Activated CD4-positive, alpha-beta T cell treated with anti-CD3 and anti-CD28 coated beads for 36 hours (primary cell): Measurements from ENCODE around the gene KLC4. TPM values are rescaled to one million over a fixed set of nuclear protein-coding genes. Genes with fewer than 3 reads are reported as not detected.

Source experiments
- ATAC-seq: fragments of 200-7000 bp; cut with Tn5 transposase; one replicate; pipeline ENCODE4 v1.10.0; 2021; ENCODE audit warnings: mild to moderate bottlenecking, moderate library complexity
- CTCF ChIA-PET: fragments of 350-600 bp; sonication (Branson Sonifier 250); formaldehyde crosslinking; loops from one replicate; lab custom pipeline; 2021; ENCODE audit warnings: antibody characterized with exemption; lab: Charles Lee
- POLR2A ChIA-PET: fragments of 350-600 bp; sonication (Branson Sonifier 250); formaldehyde crosslinking; loops from one replicate; lab custom pipeline; 2021; ENCODE audit warnings: antibody characterized with exemption, inconsistent platforms; lab: Charles Lee
- DNase-seq: peaks from one replicate; pipeline ENCODE4 v3.0.0-alpha.2; 2020
- H3K27ac Mint-ChIP-seq: one replicate; pipeline ENCODE4 v1.8.0; 2021; ENCODE audit warnings: mixed read lengths
- H3K27me3 Mint-ChIP-seq: one replicate; pipeline ENCODE4 v1.8.0; 2021; ENCODE audit warnings: mixed read lengths
- H3K36me3 Mint-ChIP-seq: one replicate; pipeline ENCODE4 v1.8.0; 2021; ENCODE audit warnings: low read depth, mixed read lengths
- H3K4me1 Mint-ChIP-seq: one replicate; pipeline ENCODE4 v1.8.0; 2021; ENCODE audit warnings: mixed read lengths
- H3K4me3 Mint-ChIP-seq: one replicate; pipeline ENCODE4 v1.8.0; 2021; ENCODE audit warnings: mild to moderate bottlenecking, moderate library complexity, mixed read lengths
- H3K9me3 Mint-ChIP-seq: one replicate; pipeline ENCODE4 v1.8.0; 2021; ENCODE audit warnings: low read depth, mixed read lengths
- intact Hi-C, 2 experiments: fragments of 100-400 bp; cut with DNase I in 1 of 2; cut with micrococcal nuclease in 1 of 2; formaldehyde crosslinking; loops; one replicate each; pipeline versions ENCODE4 v1.14.2 to v1.15.1; 2022 to 2024; cut with DNase I, micrococcal nuclease
- total RNA-seq, 2 experiments: library from RNA; stranded (reverse); gene quantifications; one replicate each; pipeline ENCODE4 v1.2.3, GENCODE V29; 2021

The KLC4 gene
- total RNA-seq, 2 experiments from 2014 or later: 10.0 to 10.1 TPM

- Mint-ChIP-seq H3K9me3 (no peaks in the 10 kb centered on the region), H3K27me3 (no peaks in the 10 kb centered on the region), H3K4me1 (peaks cover 32% of the 10 kb centered on the region), H3K4me3 (peak overlapping the region; percentile 99), H3K36me3 (peaks cover 35% of the 10 kb centered on the region), H3K27ac (peak overlapping the region; percentile 97)
- DNase-seq (no peak), ATAC-seq (no peak)
- intact Hi-C loops: loop anchor here in 1 of 2 experiments (2.0 to 10.0 kb wide), 5 partner anchors 152 to 1268 kb away; partner anchors contain the start of genes POLH, PRICKLE4, TJAP1 and TOMM6
- ChIA-PET POLR2A (no interaction called here), CTCF (interaction anchor here (0.6 kb wide), 1 partner anchor 1251 kb away, joined by 4 read pairs; no protein-coding TSS in a partner anchor)
Measured at GRCh38 chr6:43052225-43052841, 7.1 kb upstream of the KLC4 start.

GRCh38 chr6:43052842-43053544 is 6.4 kb upstream of the KLC4 start:
- Mint-ChIP-seq H3K9me3 (no peaks in the 10 kb centered on the region), H3K27ac (peak overlapping the region; percentile 97), H3K27me3 (no peaks in the 10 kb centered on the region), H3K4me3 (peak overlapping the region; percentile 99), H3K4me1 (peaks cover 36% of the 10 kb centered on the region), H3K36me3 (peaks cover 37% of the 10 kb centered on the region)
- CTCF ChIA-PET: interaction anchor here (0.5 to 1.5 kb wide), 5 partner anchors 24 to 1251 kb away, joined by 3 to 5 read pairs (median 4); partner anchors contain the start of gene RRP36
- peak; percentile 42 for DNase-seq
- ATAC-seq: peak; percentile 24
- intact Hi-C loops: loop anchor here (1.0 to 10.0 kb wide), 11 partner anchors 39 to 1268 kb away; partner anchors contain the start of genes PPP2R5D (in 2 of the 2), CNPY3 (in 1 of the 2), KLHDC3 (in 1 of the 2) and PEX6 (in 1 of the 2)
- POLR2A ChIA-PET: interaction anchor here (1.1 kb wide), 1 partner anchor 123 kb away, joined by 3 read pairs; the partner anchor contains the start of gene CNPY3

- H3K4me1 Mint-ChIP-seq: peaks cover 43% of the 10 kb centered on the region
Measured at GRCh38 chr6:43053545-43054205, 5.8 kb upstream of the KLC4 start, which contains the start of gene CUL7. TSS of gene CUL7 (minus strand) at chr6:43053851. CDS start at chr6:43052788, 1,063 bp downstream.

GRCh38 chr6:43054206-43054943 is 5.1 kb upstream of the KLC4 start:
- H3K27ac Mint-ChIP-seq: peak overlapping the region; percentile 97
- POLR2A ChIA-PET: interaction anchor here (0.6 to 1.1 kb wide), 8 partner anchors 15 to 458 kb away, joined by 3 to 9 read pairs (median 4); partner anchors contain the start of genes CNPY3 and PEX6
- ATAC-seq (no peak), DNase-seq (no peak)
- H3K4me1 Mint-ChIP-seq: peaks cover 44% of the 10 kb centered on the region
- CTCF ChIA-PET: interaction anchor here (0.7 to 1.5 kb wide), 7 partner anchors 25 to 490 kb away, joined by 3 to 5 read pairs (median 3); partner anchors contain the start of genes KLHDC3, PEX6, RRP36 and UBR2
- H3K27me3 Mint-ChIP-seq: no peaks in the 10 kb centered on the region
- H3K36me3 Mint-ChIP-seq: peaks cover 33% of the 10 kb centered on the region
- peak overlapping the region; percentile 99 for H3K4me3 Mint-ChIP-seq
- no peaks in the 10 kb centered on the region for H3K9me3 Mint-ChIP-seq
- intact Hi-C loops: loop anchor here in 1 of 2 experiments (5.0 to 10.0 kb wide), 4 partner anchors 423 to 1270 kb away; partner anchors contain the start of genes POLH, PRICKLE4, TJAP1 and TOMM6

More at GRCh38 chr6:43053545-43054205, 5.8 kb upstream of the KLC4 start, which contains the start of gene CUL7:
- peaks cover 37% of the 10 kb centered on the region for H3K36me3 Mint-ChIP-seq
- H3K27me3 Mint-ChIP-seq: no peaks in the 10 kb centered on the region
- H3K27ac Mint-ChIP-seq: peak within 1 kb of the TSS; percentile 97
- DNase-seq (peak; percentile 96), ATAC-seq (peak; percentile 99)
- POLR2A ChIA-PET: interaction anchor here (0.6 to 1.1 kb wide), 7 partner anchors 14 to 458 kb away, joined by 3 to 9 read pairs (median 4); partner anchors contain the start of genes CNPY3 and PEX6
- H3K4me3 Mint-ChIP-seq: peak within 1 kb of the TSS; percentile 99
- H3K9me3 Mint-ChIP-seq: no peaks in the 10 kb centered on the region
- intact Hi-C loops: loop anchor here (1.0 to 10.0 kb wide), 11 partner anchors 39 to 1269 kb away; partner anchors contain the start of genes PPP2R5D (in 2 of the 2), CNPY3 (in 1 of the 2), KLHDC3 (in 1 of the 2) and PEX6 (in 1 of the 2)
- CTCF ChIA-PET: interaction anchor here (0.5 to 1.5 kb wide), 7 partner anchors 25 to 492 kb away, joined by 3 to 5 read pairs (median 3); partner anchors contain the start of genes KLHDC3, RRP36 and UBR2

- Mint-ChIP-seq H3K4me3 (no peak overlapping the region), H3K27me3 (no peaks in the 10 kb centered on the region), H3K4me1 (peaks cover 52% of the 10 kb centered on the region), H3K9me3 (no peaks in the 10 kb centered on the region), H3K27ac (no peak overlapping the region), H3K36me3 (peaks cover 22% of the 10 kb centered on the region)
- ATAC-seq (no peak), DNase-seq (no peak)
- intact Hi-C loops: loop anchor here in 1 of 2 experiments (10.0 kb wide), 3 partner anchors 491 to 1271 kb away; partner anchors contain the start of genes POLH, PRICKLE4, TOMM6 and UBR2
- ChIA-PET POLR2A (interaction anchor here (0.6 kb wide), 1 partner anchor 33 kb away, joined by 3 read pairs; no protein-coding TSS in a partner anchor), CTCF (interaction anchor here (0.6 to 1.7 kb wide), 3 partner anchors 87 to 356 kb away, joined by 3 read pairs; no protein-coding TSS in a partner anchor)
Measured at GRCh38 chr6:43055966-43056365, 3.5 kb upstream of the KLC4 start.

GRCh38 chr6:43058531-43058930 is 900 bp upstream of the KLC4 start:
- no peak for ATAC-seq
- ChIA-PET CTCF (interaction anchor here (0.7 to 1.4 kb wide), 5 partner anchors 9 to 160 kb away, joined by 3 to 4 read pairs (median 4); partner anchors contain the start of gene RRP36), POLR2A (interaction anchor here (0.7 to 1.1 kb wide), 3 partner anchors 10 to 80 kb away, joined by 3 to 4 read pairs (median 3); partner anchors contain the start of gene PEX6)
- H3K36me3 Mint-ChIP-seq: peaks cover 15% of the 10 kb centered on the region
- no peaks in the 10 kb centered on the region for H3K27me3 Mint-ChIP-seq
- H3K9me3 Mint-ChIP-seq: no peaks in the 10 kb centered on the region
- peaks cover 34% of the 10 kb centered on the region for H3K4me1 Mint-ChIP-seq
- intact Hi-C loops: loop anchor here (2.0 to 10.0 kb wide), 6 partner anchors 80 to 1274 kb away; partner anchors contain the start of genes DNPH1 (in 1 of the 2), PEX6 (in 1 of the 2), POLH (in 1 of the 2) and POLR1C (in 1 of the 2)
- no peak for DNase-seq
- H3K27ac Mint-ChIP-seq: peak overlapping the region; percentile 94
- H3K4me3 Mint-ChIP-seq: peak overlapping the region; percentile 85

GRCh38 chr6:43060034-43060754 is 763 bp downstream of the KLC4 start:
- POLR2A ChIA-PET: interaction anchor here (1.3 kb wide), 1 partner anchor 130 kb away, joined by 3 read pairs; the partner anchor contains the start of gene CNPY3
- intact Hi-C loops: no loop called here
- H3K27me3 Mint-ChIP-seq: no peaks in the 10 kb centered on the region
- CTCF ChIA-PET: interaction anchor here (0.5 to 1.4 kb wide), 3 partner anchors 11 to 795 kb away, joined by 3 to 4 read pairs (median 3); no protein-coding TSS in a partner anchor
- no peak for DNase-seq
- H3K36me3 Mint-ChIP-seq: peaks cover 11% of the 10 kb centered on the region
- no peak for ATAC-seq
- peak overlapping the region; percentile 94 for H3K27ac Mint-ChIP-seq
- peak overlapping the region; percentile 85 for H3K4me3 Mint-ChIP-seq
- no peaks in the 10 kb centered on the region for H3K9me3 Mint-ChIP-seq
- peaks cover 27% of the 10 kb centered on the region for H3K4me1 Mint-ChIP-seq

GRCh38 chr6:43060755-43061633 is 1.6 kb downstream of the KLC4 start:
- intact Hi-C loops: no loop called here
- POLR2A ChIA-PET: interaction anchor here (0.5 kb wide), 1 partner anchor 366 kb away, joined by 3 read pairs; the partner anchor contains the start of gene ABCC10
- peak overlapping the region; percentile 1 for H3K27ac Mint-ChIP-seq

More at GRCh38 chr6:43060755-43061633, 1.6 kb downstream of the KLC4 start:
- Mint-ChIP-seq H3K4me1 (peaks cover 27% of the 10 kb centered on the region), H3K27me3 (no peaks in the 10 kb centered on the region), H3K36me3 (peaks cover 4% of the 10 kb centered on the region), H3K9me3 (no peaks in the 10 kb centered on the region), H3K4me3 (peak overlapping the region; percentile 85)
- no peak for ATAC-seq
- no peak for DNase-seq
- CTCF ChIA-PET: interaction anchor here (0.7 to 1.4 kb wide), 2 partner anchors 12 to 796 kb away, joined by 3 to 4 read pairs; no protein-coding TSS in a partner anchor
